ENCODE data around the gene LPAR2. TPM values are rescaled to one million over a fixed set of nuclear protein-coding genes. Genes with fewer than 3 reads are reported as not detected.

Gene LPAR2
- total RNA-seq, 1 donor from 2014 or later = 15.2 TPM

DNA sequence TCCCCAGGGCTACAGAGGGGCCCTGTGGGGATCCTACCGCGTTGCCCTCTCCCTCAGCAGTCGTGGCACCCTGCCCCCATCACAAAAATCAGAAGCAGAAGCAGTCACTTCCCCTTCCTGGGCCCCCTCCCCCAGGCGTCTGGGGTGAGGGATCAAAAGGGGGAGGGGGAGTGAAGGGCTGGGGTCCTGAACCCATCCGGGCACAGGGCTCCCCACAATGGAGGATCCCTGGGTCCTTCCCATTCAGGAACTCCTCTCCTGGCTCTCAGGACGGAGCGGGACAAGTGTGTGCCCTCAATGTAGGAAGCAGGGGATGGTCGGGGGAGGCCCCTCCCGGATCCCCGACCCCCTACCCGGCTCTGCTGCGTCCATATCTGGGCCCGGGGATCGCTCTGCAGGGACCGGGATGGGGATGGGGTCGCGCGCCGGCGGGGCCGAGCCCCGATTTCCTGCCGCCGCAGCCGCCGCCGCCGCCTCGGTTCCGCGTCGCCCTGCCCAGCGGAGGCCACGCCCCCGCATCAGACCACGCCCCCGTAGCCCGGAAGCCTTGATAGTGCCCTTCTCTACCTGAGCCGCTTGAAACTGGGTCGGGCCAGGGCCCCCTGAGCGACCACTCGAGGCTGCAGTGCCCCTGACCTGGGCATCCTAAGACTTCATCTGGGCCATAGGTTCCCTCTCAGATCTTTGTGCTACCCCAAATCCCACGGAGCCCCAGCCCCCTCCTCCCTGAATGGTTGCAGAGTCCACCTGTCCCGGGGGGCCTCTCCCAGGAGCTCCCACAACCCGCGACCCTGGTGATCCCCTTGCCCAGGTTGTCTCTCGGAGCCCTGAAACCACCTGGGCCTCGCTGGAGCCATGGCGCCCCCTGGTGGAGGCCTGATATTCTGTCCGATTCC, 15.4 kb upstream of the LPAR2 start, which contains the start of gene GMIP:
Gene GMIP, minus strand, starts transcription at position 500 of the 896 bp plus-strand sequence. Its CDS starts 128 bp downstream, at position 372.
- Histone ChIP-seq H3K4me1 (peaks cover 9% of the 10 kb centered on the region), H3K27me3 (no peaks in the 10 kb centered on the region), H3K27ac (peak within 1 kb of the TSS; percentile 75), H3K4me3 (peak within 1 kb of the TSS; percentile 76 to 80), H3K9me3 (no peaks in the 10 kb centered on the region), H3K36me3 (peaks cover 0 to 35% of the 10 kb centered on the region in 2 donors)
- TF ChIP-seq, protein P1, sequence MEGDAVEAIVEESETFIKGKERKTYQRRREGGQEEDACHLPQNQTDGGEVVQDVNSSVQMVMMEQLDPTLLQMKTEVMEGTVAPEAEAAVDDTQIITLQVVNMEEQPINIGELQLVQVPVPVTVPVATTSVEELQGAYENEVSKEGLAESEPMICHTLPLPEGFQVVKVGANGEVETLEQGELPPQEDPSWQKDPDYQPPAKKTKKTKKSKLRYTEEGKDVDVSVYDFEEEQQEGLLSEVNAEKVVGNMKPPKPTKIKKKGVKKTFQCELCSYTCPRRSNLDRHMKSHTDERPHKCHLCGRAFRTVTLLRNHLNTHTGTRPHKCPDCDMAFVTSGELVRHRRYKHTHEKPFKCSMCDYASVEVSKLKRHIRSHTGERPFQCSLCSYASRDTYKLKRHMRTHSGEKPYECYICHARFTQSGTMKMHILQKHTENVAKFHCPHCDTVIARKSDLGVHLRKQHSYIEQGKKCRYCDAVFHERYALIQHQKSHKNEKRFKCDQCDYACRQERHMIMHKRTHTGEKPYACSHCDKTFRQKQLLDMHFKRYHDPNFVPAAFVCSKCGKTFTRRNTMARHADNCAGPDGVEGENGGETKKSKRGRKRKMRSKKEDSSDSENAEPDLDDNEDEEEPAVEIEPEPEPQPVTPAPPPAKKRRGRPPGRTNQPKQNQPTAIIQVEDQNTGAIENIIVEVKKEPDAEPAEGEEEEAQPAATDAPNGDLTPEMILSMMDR (IDR thresholded peaks at IDR 0.05) = peak; percentile 35 to 87 (median 82)
- TF ChIP-seq POLR2A (IDR thresholded peaks at IDR 0.05) (peak in 1 of 2 donors; percentile 20), POLR2AphosphoS5 (IDR thresholded peaks at IDR 0.05; ENCODE audit: insufficient read depth in 1 of 2, low read depth in 1 of 2) (peak in 1 of 2 donors; percentile 33)
- no peak for DNase-seq (ENCODE audit: extremely low spot score in 2 of 2)
- intact Hi-C loops (cut with DNase I) = loop anchor here (5.0 kb wide), 1 partner anchor 111 kb away; no protein-coding TSS in a partner anchor

DNA sequence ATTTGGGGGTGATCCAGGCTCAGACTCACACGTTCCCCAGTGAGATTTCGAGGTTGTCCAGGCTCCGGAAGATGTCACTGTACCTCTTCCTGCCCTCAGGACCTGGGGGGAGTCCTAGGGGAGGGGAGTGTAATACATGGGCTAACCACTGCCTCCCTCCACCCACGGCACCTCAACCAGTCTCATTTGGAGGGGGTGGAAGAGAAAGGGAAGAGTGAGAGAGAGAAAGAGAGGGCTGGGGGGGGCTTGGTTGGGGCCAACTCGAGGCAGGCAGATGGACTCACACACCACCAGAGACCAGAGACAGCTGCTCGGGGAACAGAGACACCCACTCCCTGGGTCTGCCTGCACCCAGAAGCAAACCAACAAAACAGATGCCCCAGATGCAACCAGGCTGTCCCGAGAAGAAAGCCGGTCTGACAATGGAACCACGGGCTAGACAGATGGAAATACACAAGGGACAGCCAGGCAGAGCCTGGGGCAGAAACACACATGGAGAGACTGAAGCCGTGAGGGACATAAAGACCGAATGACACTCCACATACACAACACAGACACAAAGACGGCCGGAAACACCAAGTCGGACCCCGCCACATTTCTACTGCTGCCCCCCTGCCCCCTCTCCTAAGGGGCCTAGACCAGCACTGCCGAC, 14.6 kb upstream of the LPAR2 start:
- intact Hi-C loops (cut with DNase I) = loop anchor here (5.0 kb wide), 1 partner anchor 110 kb away; no protein-coding TSS in a partner anchor
- no peak for TF ChIP-seq POLR2A (IDR thresholded peaks at IDR 0.05)
- TF ChIP-seq POLR2AphosphoS5 (IDR thresholded peaks at IDR 0.05; ENCODE audit: insufficient read depth in 1 of 2, low read depth in 1 of 2) = no peak
- TF ChIP-seq, protein P1 (IDR thresholded peaks at IDR 0.05) = no peak
- Histone ChIP-seq H3K4me3 (peak overlapping the region; percentile 76 to 80), H3K9me3 (no peaks in the 10 kb centered on the region), H3K4me1 (peaks cover 9% of the 10 kb centered on the region), H3K36me3 (peaks cover 0 to 29% of the 10 kb centered on the region in 2 donors), H3K27me3 (no peaks in the 10 kb centered on the region), H3K27ac (peak overlapping the region; percentile 75)
- no peak for DNase-seq (ENCODE audit: extremely low spot score in 2 of 2)

DNA sequence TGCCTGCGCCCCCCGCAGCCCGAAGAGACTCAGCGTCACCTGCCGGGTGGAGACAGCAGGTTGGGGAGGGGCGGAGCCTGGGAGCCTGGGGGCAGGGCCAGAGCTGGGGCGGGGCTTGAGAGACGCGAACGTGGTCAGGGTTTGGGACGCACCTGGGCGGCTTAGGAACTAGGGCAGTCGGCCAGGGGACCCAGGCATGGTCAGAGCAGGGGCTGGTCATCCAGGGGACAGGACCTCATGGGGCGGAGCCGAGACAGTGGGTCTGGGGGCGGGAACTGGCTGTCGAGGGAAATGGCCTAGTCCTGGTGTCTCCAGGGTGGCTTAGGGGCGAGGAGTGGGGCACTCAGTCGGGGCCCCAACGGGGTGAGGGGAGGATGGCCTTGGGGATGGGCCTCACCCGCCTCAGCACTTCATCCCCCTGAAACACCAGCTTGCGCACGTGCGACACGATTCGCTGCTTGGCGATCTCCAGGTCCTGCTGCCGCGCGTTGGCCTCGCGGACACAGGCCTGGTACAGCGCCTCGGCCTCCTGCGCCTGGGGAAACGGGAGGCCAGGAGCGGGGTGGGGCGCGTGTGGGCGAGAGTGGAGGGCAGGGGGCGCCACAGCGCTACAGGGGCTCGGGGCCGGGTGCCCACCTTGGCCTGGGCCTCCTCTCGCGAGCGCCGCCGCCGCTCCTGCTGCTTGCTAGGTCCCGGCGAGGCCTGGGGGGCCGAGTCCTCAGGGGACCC, 9.7 kb upstream of the LPAR2 start:
- Histone ChIP-seq H3K4me1 (peaks cover 3% of the 10 kb centered on the region), H3K4me3 (no peak overlapping the region), H3K9me3 (no peaks in the 10 kb centered on the region), H3K27ac (no peak overlapping the region), H3K36me3 (peaks cover 0 to 14% of the 10 kb centered on the region in 2 donors), H3K27me3 (no peaks in the 10 kb centered on the region)
- DNase-seq (ENCODE audit: extremely low spot score in 2 of 2) = no peak
- intact Hi-C loops (cut with DNase I) = no loop called here
- no peak for TF ChIP-seq POLR2A (IDR thresholded peaks at IDR 0.05)
- TF ChIP-seq, protein P1 (IDR thresholded peaks at IDR 0.05) = no peak
- no peak for TF ChIP-seq POLR2AphosphoS5 (IDR thresholded peaks at IDR 0.05; ENCODE audit: insufficient read depth in 1 of 2, low read depth in 1 of 2)

DNA sequence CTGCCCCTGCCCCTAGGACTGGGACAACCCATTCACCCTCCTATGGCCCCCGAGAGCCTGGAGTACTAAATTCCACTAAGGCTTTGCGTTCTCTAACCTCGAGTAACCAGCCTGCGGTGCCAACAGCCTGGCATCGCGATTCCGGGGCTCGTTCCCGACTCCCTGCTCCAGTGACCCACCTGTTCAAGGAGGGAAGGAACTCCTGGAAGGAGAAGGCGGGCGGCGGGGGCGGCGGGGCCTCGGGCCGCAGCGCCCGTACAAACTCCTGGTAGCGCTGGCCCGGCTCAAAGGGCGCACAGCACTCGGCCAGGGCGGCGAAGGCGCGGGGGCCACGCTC, 9.1 kb upstream of the LPAR2 start:
- TF ChIP-seq, protein P1 (IDR thresholded peaks at IDR 0.05) = no peak
- TF ChIP-seq POLR2AphosphoS5 (IDR thresholded peaks at IDR 0.05; ENCODE audit: insufficient read depth in 1 of 2, low read depth in 1 of 2) = no peak
- no peak for TF ChIP-seq POLR2A (IDR thresholded peaks at IDR 0.05)
- no peak for DNase-seq (ENCODE audit: extremely low spot score in 2 of 2)
- Histone ChIP-seq H3K27me3 (no peaks in the 10 kb centered on the region), H3K27ac (no peak overlapping the region), H3K4me1 (no peaks in the 10 kb centered on the region), H3K9me3 (no peaks in the 10 kb centered on the region), H3K36me3 (peaks cover 0 to 14% of the 10 kb centered on the region in 2 donors), H3K4me3 (no peak overlapping the region)
- intact Hi-C loops (cut with DNase I) = no loop called here

Measured in vagina (tissue), 2 donors.